WTC11 (cell line): ENCODE results near the gene INPP5E.

Experiments
- ATF2 ChIP-seq: sonication (generic); formaldehyde crosslinking; IDR thresholded peaks from 2 replicates; pipeline ENCODE4 v1.8.1; 2022; ENCODE audit warnings: low read depth, missing genetic modification reagents, borderline replicate concordance
- ELF4 ChIP-seq: sonication (generic); formaldehyde crosslinking; IDR thresholded peaks from 2 replicates; pipeline ENCODE4 v1.8.1; 2022; ENCODE audit warnings: low read depth, mild to moderate bottlenecking, moderate library complexity, missing genetic modification reagents
- JUN ChIP-seq: sonication (generic); formaldehyde crosslinking; IDR thresholded peaks from 2 replicates; pipeline ENCODE4 v1.8.0; 2023; ENCODE audit warnings: mild to moderate bottlenecking, missing genetic modification reagents
- MAX ChIP-seq: sonication (generic); formaldehyde crosslinking; IDR thresholded peaks from 2 replicates; pipeline ENCODE4 v1.8.0; 2022; ENCODE audit warnings: mild to moderate bottlenecking, missing genetic modification reagents
- PRRX2 ChIP-seq: fragments of 250-450 bp; sonication (Bioruptor Pico); IDR thresholded peaks from 2 replicates; pipeline ENCODE4 v1.8.0; 2021; ENCODE audit warnings: mild to moderate bottlenecking
- SMAD3 ChIP-seq: sonication (generic); formaldehyde crosslinking; IDR thresholded peaks from 2 replicates; pipeline ENCODE4 v1.8.0; 2022; ENCODE audit warnings: missing genetic modification reagents, mild to moderate bottlenecking, borderline replicate concordance
- TEAD4 ChIP-seq: sonication (generic); formaldehyde crosslinking; IDR thresholded peaks from 2 replicates; pipeline ENCODE4 v1.8.0; 2022; ENCODE audit warnings: mild to moderate bottlenecking, missing genetic modification reagents
- USF2 ChIP-seq: sonication (generic); formaldehyde crosslinking; IDR thresholded peaks from 2 replicates; pipeline ENCODE4 v1.8.1; 2023; ENCODE audit warnings: mild to moderate bottlenecking, missing genetic modification reagents, moderate library complexity
- ZNF317 ChIP-seq: sonication (generic); formaldehyde crosslinking; IDR thresholded peaks from 2 replicates; pipeline ENCODE4 v1.8.1; 2023; ENCODE audit warnings: low read depth, mild to moderate bottlenecking, moderate library complexity, missing genetic modification reagents, borderline replicate concordance
- TF ChIP-seq, protein P1 (sequence below): fragments of 200-600 bp; IDR thresholded peaks from 2 replicates; pipeline ENCODE4 v1.8.0; 2022; ENCODE audit warnings: antibody characterized with exemption
- TF ChIP-seq, protein P2 (sequence below): sonication (generic); formaldehyde crosslinking; IDR thresholded peaks from 2 replicates; pipeline ENCODE4 v1.8.1; 2022; ENCODE audit warnings: mild to moderate bottlenecking, moderate library complexity, missing genetic modification reagents

GRCh38 chr9:136486131-136486530 is 46.5 kb upstream of the INPP5E start:
- TF ChIP-seq JUN (CRISPR knock-in tag) (no peak), USF2 (CRISPR knock-in tag) (no peak), MAX (CRISPR knock-in tag) (no peak), TEAD4 (no peak), ELF4 (CRISPR knock-in tag) (no peak), ZNF317 (CRISPR knock-in tag) (no peak), PRRX2 (CRISPR knock-in tag) (no peak), SMAD3 (no peak), ATF2 (no peak)
- TF ChIP-seq, protein P1, sequence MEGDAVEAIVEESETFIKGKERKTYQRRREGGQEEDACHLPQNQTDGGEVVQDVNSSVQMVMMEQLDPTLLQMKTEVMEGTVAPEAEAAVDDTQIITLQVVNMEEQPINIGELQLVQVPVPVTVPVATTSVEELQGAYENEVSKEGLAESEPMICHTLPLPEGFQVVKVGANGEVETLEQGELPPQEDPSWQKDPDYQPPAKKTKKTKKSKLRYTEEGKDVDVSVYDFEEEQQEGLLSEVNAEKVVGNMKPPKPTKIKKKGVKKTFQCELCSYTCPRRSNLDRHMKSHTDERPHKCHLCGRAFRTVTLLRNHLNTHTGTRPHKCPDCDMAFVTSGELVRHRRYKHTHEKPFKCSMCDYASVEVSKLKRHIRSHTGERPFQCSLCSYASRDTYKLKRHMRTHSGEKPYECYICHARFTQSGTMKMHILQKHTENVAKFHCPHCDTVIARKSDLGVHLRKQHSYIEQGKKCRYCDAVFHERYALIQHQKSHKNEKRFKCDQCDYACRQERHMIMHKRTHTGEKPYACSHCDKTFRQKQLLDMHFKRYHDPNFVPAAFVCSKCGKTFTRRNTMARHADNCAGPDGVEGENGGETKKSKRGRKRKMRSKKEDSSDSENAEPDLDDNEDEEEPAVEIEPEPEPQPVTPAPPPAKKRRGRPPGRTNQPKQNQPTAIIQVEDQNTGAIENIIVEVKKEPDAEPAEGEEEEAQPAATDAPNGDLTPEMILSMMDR = no peak
- TF ChIP-seq, protein P2, sequence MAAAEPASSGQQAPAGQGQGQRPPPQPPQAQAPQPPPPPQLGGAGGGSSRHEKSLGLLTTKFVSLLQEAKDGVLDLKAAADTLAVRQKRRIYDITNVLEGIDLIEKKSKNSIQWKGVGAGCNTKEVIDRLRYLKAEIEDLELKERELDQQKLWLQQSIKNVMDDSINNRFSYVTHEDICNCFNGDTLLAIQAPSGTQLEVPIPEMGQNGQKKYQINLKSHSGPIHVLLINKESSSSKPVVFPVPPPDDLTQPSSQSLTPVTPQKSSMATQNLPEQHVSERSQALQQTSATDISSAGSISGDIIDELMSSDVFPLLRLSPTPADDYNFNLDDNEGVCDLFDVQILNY (CRISPR knock-in tag) = no peak
